Breast epithelium (tissue), 3 donors: ENCODE data around the gene SMAD6.

Source experiments
- CTCF ChIP-seq, 3 donors: fragments of 450-650 bp; IDR thresholded peaks; one replicate each; pipeline ENCODE4 v1.5.1; 2016 to 2017; ENCODE audit warnings: antibody characterized with exemption in 3 of 3, mild to moderate bottlenecking in 3 of 3, moderate library complexity in 3 of 3
- POLR2A ChIP-seq: fragments of 450-650 bp; IDR thresholded peaks from one replicate; pipeline ENCODE4 v1.6.1; 2016; ENCODE audit warnings: antibody characterized with exemption, mild to moderate bottlenecking, moderate library complexity

- TF ChIP-seq CTCF (IDR thresholded peaks at IDR 0.05) (no peak), POLR2A (no peak)
Measured at GRCh38 chr15:66780973-66781718, 79.1 kb downstream of the SMAD6 start.
